ENCODE data around the gene BRPF3.

Gene BRPF3

GRCh38 chr6:36204068-36204753 is 7.7 kb downstream of the BRPF3 start:
- no peak overlapping the region for H3K4me3 ChIP-seq (ENCODE audit: control insufficient read depth, low read depth, low read length)
- no peak for TF ChIP-seq CTCF (IDR thresholded peaks at IDR 0.05; ENCODE audit: control insufficient read depth, insufficient read depth, low read depth, low read length, missing control alignments)
- DNase-seq (ENCODE audit: low read depth): no peak

DNA sequence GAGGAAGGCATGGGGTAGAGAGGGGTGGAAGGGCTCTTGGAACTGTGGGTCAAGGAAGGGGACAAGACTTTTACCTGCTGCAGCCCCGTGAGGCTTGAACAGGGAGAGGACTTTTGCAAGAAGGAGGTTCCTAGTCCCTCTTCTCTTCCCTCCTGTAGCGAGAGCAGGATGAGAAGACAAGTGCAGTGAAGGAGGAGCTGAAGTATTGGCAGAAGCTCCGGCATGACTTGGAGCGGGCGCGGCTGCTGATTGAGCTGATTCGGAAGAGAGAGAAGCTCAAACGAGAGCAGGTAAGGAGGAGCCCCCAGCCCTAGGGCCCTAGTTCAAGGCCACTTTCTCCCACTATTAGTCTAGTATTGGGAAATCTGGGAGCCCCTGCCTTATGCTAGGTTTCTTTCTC is 10.6 kb downstream of the BRPF3 start:
- no peak overlapping the region for H3K4me3 ChIP-seq (ENCODE audit: control insufficient read depth, low read depth, low read length)
- DNase-seq (ENCODE audit: low read depth): no peak

GRCh38 chr6:36209606-36210005 is 13.1 kb downstream of the BRPF3 start:
- no peak for DNase-seq (ENCODE audit: low read depth)
- TF ChIP-seq CTCF (IDR thresholded peaks at IDR 0.05; ENCODE audit: control insufficient read depth, insufficient read depth, low read depth, low read length, missing control alignments): no peak
- no peak overlapping the region for H3K4me3 ChIP-seq (ENCODE audit: control insufficient read depth, low read depth, low read length)

More for the DNA sequence above, 10.6 kb downstream of the BRPF3 start:
- TF ChIP-seq CTCF (IDR thresholded peaks at IDR 0.05; ENCODE audit: control insufficient read depth, insufficient read depth, low read depth, low read length, missing control alignments): no peak

GRCh38 chr6:36210182-36210581 is 13.6 kb downstream of the BRPF3 start:
- H3K4me3 ChIP-seq (ENCODE audit: control insufficient read depth, low read depth, low read length): no peak overlapping the region
- no peak for TF ChIP-seq CTCF (IDR thresholded peaks at IDR 0.05; ENCODE audit: control insufficient read depth, insufficient read depth, low read depth, low read length, missing control alignments)
- no peak for DNase-seq (ENCODE audit: low read depth)

DNA sequence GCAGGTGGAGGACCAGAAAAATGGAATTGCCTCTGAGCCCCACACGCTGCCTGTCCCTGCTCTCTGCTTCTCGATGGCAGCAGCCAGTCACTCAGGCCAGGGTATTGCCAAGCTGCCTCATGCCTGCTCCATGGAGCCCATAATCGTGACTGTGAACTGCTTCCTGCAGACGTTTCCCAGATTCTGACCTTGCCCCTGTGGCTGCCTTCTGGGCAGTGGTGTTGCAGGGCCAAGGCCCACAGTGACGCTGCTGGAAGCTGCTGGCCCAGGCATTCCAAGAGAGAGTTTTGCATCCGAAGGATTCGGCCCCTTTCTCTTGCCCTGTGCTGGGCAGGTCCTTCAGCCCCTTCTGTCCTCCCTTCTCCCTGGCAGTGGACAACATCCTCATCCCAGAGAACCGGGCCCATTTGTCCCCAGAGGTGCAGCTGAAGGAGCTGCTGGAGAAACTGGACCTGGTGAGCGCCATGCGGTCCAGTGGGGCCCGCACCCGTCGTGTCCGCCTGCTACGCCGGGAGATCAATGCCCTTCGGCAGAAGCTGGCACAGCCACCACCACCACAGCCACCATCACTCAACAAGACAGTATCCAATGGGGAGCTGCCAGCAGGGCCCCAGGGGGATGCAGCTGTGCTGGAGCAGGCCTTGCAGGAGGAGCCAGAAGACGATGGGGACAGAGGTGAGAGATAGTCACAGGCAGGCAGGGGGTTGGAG is 14.5 kb downstream of the BRPF3 start:
- TF ChIP-seq CTCF (IDR thresholded peaks at IDR 0.05; ENCODE audit: control insufficient read depth, insufficient read depth, low read depth, low read length, missing control alignments): no peak
- no peak for DNase-seq (ENCODE audit: low read depth)
- no peak overlapping the region for H3K4me3 ChIP-seq (ENCODE audit: control insufficient read depth, low read depth, low read length)

GRCh38 chr6:36216559-36216958 is 20.0 kb downstream of the BRPF3 start:
- no peak for TF ChIP-seq CTCF (IDR thresholded peaks at IDR 0.05; ENCODE audit: control insufficient read depth, insufficient read depth, low read depth, low read length, missing control alignments)
- H3K4me3 ChIP-seq (ENCODE audit: control insufficient read depth, low read depth, low read length): no peak overlapping the region
- no peak for DNase-seq (ENCODE audit: low read depth)
